Measurements from ENCODE around the gene TRPM7.
A peak's percentile ranks its signal among the peaks of the same experiment; 100 is the strongest.

TRPM7 gene

DNA sequence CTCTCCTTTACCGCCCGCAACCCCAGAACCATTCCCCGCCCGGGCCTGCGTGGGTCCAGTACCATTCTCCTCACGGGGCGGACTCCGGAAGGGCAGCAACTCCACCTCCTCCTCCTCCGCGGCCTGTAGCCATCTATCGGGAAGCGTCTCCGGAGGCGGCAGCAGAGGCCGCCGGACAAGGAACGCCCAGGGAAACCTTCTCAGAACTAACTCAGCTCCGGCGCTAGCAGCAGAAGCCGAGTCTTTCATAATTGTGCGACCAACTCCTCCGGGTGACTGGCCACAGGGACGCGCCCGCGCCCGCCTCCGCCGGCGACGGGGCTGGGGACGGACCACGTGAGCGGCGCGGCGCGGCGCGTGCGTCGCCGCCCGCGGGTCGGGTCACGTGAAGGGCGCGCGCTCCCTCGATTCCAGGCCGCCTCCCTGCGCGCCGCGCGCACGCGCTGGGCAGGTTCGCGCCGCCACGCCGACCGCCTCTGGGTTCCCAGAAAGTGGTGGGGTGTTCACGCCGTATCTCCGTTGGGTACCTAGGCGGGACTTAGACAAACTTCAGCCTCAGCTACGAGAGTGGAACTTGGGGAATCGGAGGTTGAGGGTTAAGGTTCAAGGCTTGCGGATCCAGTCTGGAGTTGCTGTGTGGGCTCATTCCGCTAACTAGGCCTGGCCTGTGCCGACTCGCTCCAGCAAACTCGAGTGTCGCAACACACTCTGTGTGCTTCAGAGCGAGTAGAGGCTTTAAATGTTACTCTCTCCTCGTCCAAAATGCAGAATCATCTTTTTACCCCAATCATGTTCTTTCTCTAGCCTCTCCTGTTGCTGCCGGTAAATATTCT, at the start of gene TRPM7:
Gene TRPM7, minus strand, starts transcription at position 329 of the 833 bp plus-strand sequence. Its CDS starts 264 bp downstream, at position 65.
- ChIA-PET POLR2A (no interaction called here), CTCF (no interaction called here)
- DNase-seq (ENCODE audit: extremely low spot score) = peak; percentile 73
- peak; percentile 54; the same call in 1 of the 2 replicates for TF ChIP-seq FOXM1 (IDR thresholded peaks at IDR 0.05; ENCODE audit: borderline replicate concordance)
- TF ChIP-seq L3MBTL2 (conservative IDR thresholded peaks at IDR 0.05) = peak; percentile 72
- no peak for TF ChIP-seq NFRKB (IDR thresholded peaks at IDR 0.05)
- TF ChIP-seq ZNF384 (IDR thresholded peaks at IDR 0.05) = no peak

- TF ChIP-seq HDGF (IDR thresholded peaks at IDR 0.05; ENCODE audit: borderline replicate concordance) (no peak), CTBP1 (IDR thresholded peaks at IDR 0.05; ENCODE audit: borderline replicate concordance) (no peak), SP1 (IDR thresholded peaks at IDR 0.05) (no peak)
- CTCF ChIA-PET = no interaction called here
- no peak for DNase-seq (ENCODE audit: extremely low spot score)
- POLR2A ChIA-PET = no interaction called here
These were observed 48.6 kb upstream of the TRPM7 start for GRCh38 chr15:50735156-50735555.

DNA sequence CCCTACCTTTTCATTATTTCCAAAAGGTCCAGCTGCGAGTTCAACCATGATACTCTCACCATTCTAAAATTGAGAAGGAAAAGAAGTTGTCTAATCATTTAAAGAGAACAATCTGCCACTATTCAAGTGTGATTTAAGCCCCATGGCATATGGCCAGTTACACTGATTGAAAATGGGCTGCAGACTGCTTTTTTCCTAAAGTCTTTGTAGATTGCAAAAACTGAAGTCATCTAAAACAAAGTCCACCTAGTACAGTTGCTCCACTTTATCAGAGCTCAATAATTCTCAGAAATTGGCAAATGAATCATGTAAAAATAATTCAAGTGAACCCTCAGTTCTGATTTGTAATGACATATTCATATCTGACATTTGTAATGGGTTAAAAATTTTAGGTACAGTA, 39.7 kb upstream of the TRPM7 start:
- CTCF ChIA-PET = no interaction called here
- no peak for TF ChIP-seq L3MBTL2 (conservative IDR thresholded peaks at IDR 0.05)
- TF ChIP-seq TARDBP (IDR thresholded peaks at IDR 0.05) = no peak
- TF ChIP-seq CTBP1 (IDR thresholded peaks at IDR 0.05; ENCODE audit: borderline replicate concordance) = no peak
- no peak for TF ChIP-seq BHLHE40 (IDR thresholded peaks at IDR 0.05; ENCODE audit: borderline replicate concordance)
- TF ChIP-seq LEF1 (IDR thresholded peaks at IDR 0.05; ENCODE audit: borderline replicate concordance) = no peak
- TF ChIP-seq SUZ12 (IDR thresholded peaks at IDR 0.05) = no peak
- TF ChIP-seq ARNT (IDR thresholded peaks at IDR 0.05) = no peak
- TF ChIP-seq ZNF384 (IDR thresholded peaks at IDR 0.05) = no peak
- TF ChIP-seq, protein P1, sequence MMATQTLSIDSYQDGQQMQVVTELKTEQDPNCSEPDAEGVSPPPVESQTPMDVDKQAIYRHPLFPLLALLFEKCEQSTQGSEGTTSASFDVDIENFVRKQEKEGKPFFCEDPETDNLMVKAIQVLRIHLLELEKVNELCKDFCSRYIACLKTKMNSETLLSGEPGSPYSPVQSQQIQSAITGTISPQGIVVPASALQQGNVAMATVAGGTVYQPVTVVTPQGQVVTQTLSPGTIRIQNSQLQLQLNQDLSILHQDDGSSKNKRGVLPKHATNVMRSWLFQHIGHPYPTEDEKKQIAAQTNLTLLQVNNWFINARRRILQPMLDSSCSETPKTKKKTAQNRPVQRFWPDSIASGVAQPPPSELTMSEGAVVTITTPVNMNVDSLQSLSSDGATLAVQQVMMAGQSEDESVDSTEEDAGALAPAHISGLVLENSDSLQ (IDR thresholded peaks at IDR 0.05) = no peak
- no peak for TF ChIP-seq FOXA1 (IDR thresholded peaks at IDR 0.05)
- POLR2A ChIA-PET = no interaction called here
- no peak for DNase-seq (ENCODE audit: extremely low spot score)

GRCh38 chr15:50718700-50719125, 32.1 kb upstream of the TRPM7 start:
- POLR2A ChIA-PET = no interaction called here
- DNase-seq (ENCODE audit: extremely low spot score) = no peak
- TF ChIP-seq ARNT (IDR thresholded peaks at IDR 0.05) = no peak
- TF ChIP-seq L3MBTL2 (conservative IDR thresholded peaks at IDR 0.05) = no peak
- no peak for TF ChIP-seq HDGF (IDR thresholded peaks at IDR 0.05; ENCODE audit: borderline replicate concordance)
- no peak for TF ChIP-seq FOXM1 (IDR thresholded peaks at IDR 0.05; ENCODE audit: borderline replicate concordance)
- no peak for TF ChIP-seq ZNF384 (IDR thresholded peaks at IDR 0.05)
- TF ChIP-seq TARDBP (IDR thresholded peaks at IDR 0.05) = no peak
- no peak for TF ChIP-seq ELF4 (IDR thresholded peaks at IDR 0.05)
- no peak for TF ChIP-seq SP1 (IDR thresholded peaks at IDR 0.05)
- CTCF ChIA-PET = no interaction called here

GRCh38 chr15:50712018-50712417, 25.4 kb upstream of the TRPM7 start:
- ChIA-PET POLR2A (no interaction called here), CTCF (no interaction called here)
- DNase-seq (ENCODE audit: extremely low spot score) = no peak
- TF ChIP-seq NFRKB (IDR thresholded peaks at IDR 0.05) (no peak), LEF1 (IDR thresholded peaks at IDR 0.05; ENCODE audit: borderline replicate concordance) (no peak), ARNT (IDR thresholded peaks at IDR 0.05) (no peak), FOXK2 (IDR thresholded peaks at IDR 0.05) (no peak), FOXA1 (IDR thresholded peaks at IDR 0.05) (no peak), ZNF384 (IDR thresholded peaks at IDR 0.05) (no peak), ELF4 (IDR thresholded peaks at IDR 0.05) (no peak), FOXM1 (IDR thresholded peaks at IDR 0.05; ENCODE audit: borderline replicate concordance) (no peak), TARDBP (IDR thresholded peaks at IDR 0.05) (no peak), SP1 (IDR thresholded peaks at IDR 0.05) (no peak), SUZ12 (IDR thresholded peaks at IDR 0.05) (no peak), BHLHE40 (IDR thresholded peaks at IDR 0.05; ENCODE audit: borderline replicate concordance) (no peak), L3MBTL2 (conservative IDR thresholded peaks at IDR 0.05) (no peak), HDGF (IDR thresholded peaks at IDR 0.05; ENCODE audit: borderline replicate concordance) (no peak), CTBP1 (IDR thresholded peaks at IDR 0.05; ENCODE audit: borderline replicate concordance) (no peak)
- TF ChIP-seq, protein P1 (IDR thresholded peaks at IDR 0.05) = no peak

DNA sequence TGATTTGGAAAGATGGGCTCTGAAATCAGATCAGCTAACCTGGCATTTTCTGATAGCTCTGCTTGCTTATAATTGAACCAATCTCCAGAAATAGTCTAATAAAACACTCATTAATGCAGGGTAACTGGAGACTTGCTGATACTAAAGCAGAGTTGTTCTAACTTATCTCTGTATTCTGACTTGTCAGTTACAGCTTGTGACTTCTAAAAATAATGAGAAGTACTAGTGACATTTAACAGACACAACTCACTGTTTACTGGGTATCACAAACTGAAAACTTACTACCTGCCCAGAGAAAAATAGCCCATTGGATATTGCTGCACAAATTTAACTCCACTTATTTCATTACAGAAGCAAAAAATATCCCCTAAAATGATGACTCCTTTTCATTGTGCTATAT, 24.0 kb upstream of the TRPM7 start:
- DNase-seq (ENCODE audit: extremely low spot score) = no peak
- TF ChIP-seq, protein P1 (IDR thresholded peaks at IDR 0.05) = no peak
- TF ChIP-seq FOXA1 (IDR thresholded peaks at IDR 0.05) (no peak), FOXK2 (IDR thresholded peaks at IDR 0.05) (no peak), SP1 (IDR thresholded peaks at IDR 0.05) (no peak), NFRKB (IDR thresholded peaks at IDR 0.05) (no peak), ARNT (IDR thresholded peaks at IDR 0.05) (no peak)
- POLR2A ChIA-PET = no interaction called here
- CTCF ChIA-PET = no interaction called here

Measured in HEK293T (cell line).